PC-3 (cell line): Measurements from ENCODE around the gene ZSWIM4. TPM values are rescaled to one million over a fixed set of nuclear protein-coding genes. Genes with fewer than 3 reads are reported as not detected.

Experiments
- ATAC-seq: fragments of 200-7000 bp; cut with Tn5 transposase; 2 replicates; pipeline ENCODE4 v1.9.1; 2020; ENCODE audit warnings: mild to moderate bottlenecking, moderate library complexity
- BruUV-seq: library from RNA; stranded (reverse); fragments of 400-500 nt; replicated peaks from 2 replicates; lab custom pipeline; 2021; lab: Mats Ljungman, UMichigan
- CTCF ChIA-PET: fragments of 300-600 bp; sonication (Branson Sonifier 250); formaldehyde crosslinking; loops from one replicate; lab custom pipeline; 2022; ENCODE audit warnings: antibody characterized with exemption; lab: Charles Lee
- POLR2A ChIA-PET: fragments of 300-600 bp; sonication (Branson Sonifier 250); formaldehyde crosslinking; loops from one replicate; lab custom pipeline; 2022; ENCODE audit warnings: antibody characterized with exemption; ENCODE audit not compliant: unreplicated experiment; lab: Charles Lee
- DNase-seq: peaks from one replicate; pipeline ENCODE4 v3.0.0-alpha.2; 2015
- H2AFZ ChIP-seq: fragments of 300-600 bp; sonication (generic); 2 replicates; pipeline ENCODE4 v1.6.0; 2016; ENCODE audit warnings: antibody characterized with exemption, low read length
- H3F3A ChIP-seq: fragments of 300-600 bp; sonication (generic); one replicate; pipeline ENCODE4 v1.6.0; 2017; ENCODE audit warnings: antibody characterized with exemption, low read length, control low read depth, mild to moderate bottlenecking; ENCODE audit not compliant: unreplicated experiment
- H3K27ac ChIP-seq: fragments of 300-600 bp; sonication (generic); 2 replicates; pipeline ENCODE4 v1.5.1; 2016; ENCODE audit warnings: mild to moderate bottlenecking, low read length
- H3K27me3 ChIP-seq: fragments of 300-600 bp; sonication (generic); 2 replicates; pipeline ENCODE4 v1.6.1; 2016; ENCODE audit warnings: low read length, mixed read lengths
- H3K36me3 ChIP-seq: fragments of 300-600 bp; sonication (generic); 2 replicates; pipeline ENCODE4 v1.6.1; 2016; ENCODE audit warnings: low read depth, mixed run types, low read length, mixed read lengths
- H3K4me1 ChIP-seq: fragments of 300-600 bp; sonication (generic); 2 replicates; pipeline ENCODE4 v1.5.1; 2016; ENCODE audit warnings: low read length; ENCODE audit not compliant: insufficient read depth
- H3K4me2 ChIP-seq: fragments of 300-600 bp; sonication (generic); 2 replicates; pipeline ENCODE4 v1.6.0; 2016; ENCODE audit warnings: low read length
- H3K4me3 ChIP-seq: fragments of 300-600 bp; sonication (generic); 2 replicates; pipeline ENCODE4 v1.5.1; 2016; ENCODE audit warnings: mild to moderate bottlenecking, low read length, mixed read lengths
- H3K79me2 ChIP-seq: fragments of 300-600 bp; sonication (generic); 2 replicates; pipeline ENCODE4 v1.6.1; 2017; ENCODE audit warnings: low read length, mixed read lengths
- H3K9ac ChIP-seq: fragments of 300-600 bp; sonication (generic); 2 replicates; pipeline ENCODE4 v1.6.0; 2016; ENCODE audit warnings: mild to moderate bottlenecking, low read length
- H3K9me2 ChIP-seq: fragments of 300-600 bp; sonication (generic); replicated peaks from 2 replicates; pipeline ENCODE4 v1.6.1; 2016; ENCODE audit warnings: mixed run types, low read length, mixed read lengths
- H3K9me3 ChIP-seq: fragments of 300-600 bp; sonication (generic); 2 replicates; pipeline ENCODE4 v1.6.1; 2016; ENCODE audit warnings: low read length, mixed read lengths
- H4K20me1 ChIP-seq: fragments of 300-600 bp; sonication (generic); 2 replicates; pipeline ENCODE4 v1.6.1; 2016; ENCODE audit warnings: low read length, mixed read lengths
- EZH2 ChIP-seq: fragments of 300-600 bp; sonication (generic); IDR thresholded peaks from one replicate; pipeline ENCODE4 v1.6.1; 2017; ENCODE audit warnings: antibody characterized with exemption, mild to moderate bottlenecking, low read length; ENCODE audit not compliant: unreplicated experiment
- EZH2phosphoT487 ChIP-seq: fragments of 300-600 bp; sonication (generic); IDR thresholded peaks from 2 replicates; pipeline ENCODE4 v1.6.1; 2018; ENCODE audit warnings: mild to moderate bottlenecking, antibody characterized with exemption, low read length, borderline replicate concordance
- intact Hi-C: fragments of 100-400 bp; cut with micrococcal nuclease; formaldehyde crosslinking; loops from 2 replicates; pipeline ENCODE4 v1.9.0; 2023
- total RNA-seq: library from RNA; depleted of rRNA; stranded (reverse); fragments of >200 nt; gene quantifications from 2 replicates; pipeline ENCODE4 v1.2.3, GENCODE V29; 2014
- TF ChIP-seq, protein P1 (sequence below): fragments of 300-600 bp; sonication (generic); conservative IDR thresholded peaks from 2 replicates; pipeline ENCODE4 v1.5.1; 2017; ENCODE audit warnings: antibody characterized with exemption, low read depth, mild to moderate bottlenecking, low read length

Gene ZSWIM4
- total RNA-seq, 1 experiment from 2014 or later = 8.0 TPM

GRCh38 chr19:13764101-13764807 lies 31.0 kb upstream of the ZSWIM4 start, which contains the start of gene MRI1:
TSS of gene MRI1 (plus strand) at chr19:13764522. CDS start at chr19:13764589, 67 bp downstream.
- H3K9me2 ChIP-seq = no peaks in the 10 kb centered on the region
- peak within 1 kb of the TSS; percentile 97 for H3K9ac ChIP-seq
- H3F3A ChIP-seq = no peaks in the 10 kb centered on the region
- ATAC-seq (peak; percentile 80), DNase-seq (peak; percentile 55)
- H3K27me3 ChIP-seq = no peaks in the 10 kb centered on the region
- H2AFZ ChIP-seq = peak within 1 kb of the TSS; percentile 97
- peaks cover 16% of the 10 kb centered on the region; the same call in 1 of the 2 replicates for H3K36me3 ChIP-seq
- H3K79me2 ChIP-seq = peaks cover 43% of the 10 kb centered on the region
- TF ChIP-seq EZH2phosphoT487 = no peak
- TF ChIP-seq, protein P1, sequence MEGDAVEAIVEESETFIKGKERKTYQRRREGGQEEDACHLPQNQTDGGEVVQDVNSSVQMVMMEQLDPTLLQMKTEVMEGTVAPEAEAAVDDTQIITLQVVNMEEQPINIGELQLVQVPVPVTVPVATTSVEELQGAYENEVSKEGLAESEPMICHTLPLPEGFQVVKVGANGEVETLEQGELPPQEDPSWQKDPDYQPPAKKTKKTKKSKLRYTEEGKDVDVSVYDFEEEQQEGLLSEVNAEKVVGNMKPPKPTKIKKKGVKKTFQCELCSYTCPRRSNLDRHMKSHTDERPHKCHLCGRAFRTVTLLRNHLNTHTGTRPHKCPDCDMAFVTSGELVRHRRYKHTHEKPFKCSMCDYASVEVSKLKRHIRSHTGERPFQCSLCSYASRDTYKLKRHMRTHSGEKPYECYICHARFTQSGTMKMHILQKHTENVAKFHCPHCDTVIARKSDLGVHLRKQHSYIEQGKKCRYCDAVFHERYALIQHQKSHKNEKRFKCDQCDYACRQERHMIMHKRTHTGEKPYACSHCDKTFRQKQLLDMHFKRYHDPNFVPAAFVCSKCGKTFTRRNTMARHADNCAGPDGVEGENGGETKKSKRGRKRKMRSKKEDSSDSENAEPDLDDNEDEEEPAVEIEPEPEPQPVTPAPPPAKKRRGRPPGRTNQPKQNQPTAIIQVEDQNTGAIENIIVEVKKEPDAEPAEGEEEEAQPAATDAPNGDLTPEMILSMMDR = 0 out of 2 replicates have a peak, but pooled peaks have one; percentile 13
- no peak for TF ChIP-seq EZH2
- peak within 1 kb of the TSS; percentile 96 for H3K4me3 ChIP-seq
- no peaks in the 10 kb centered on the region for H3K9me3 ChIP-seq
- intact Hi-C loops = no loop called here
- BruUV-seq = TSS peak; percentile 97
- peak within 1 kb of the TSS; percentile 41; the same call in 1 of the 2 replicates for H3K27ac ChIP-seq
- ChIA-PET CTCF (interaction anchor here (1.1 kb wide), 1 partner anchor 98 kb away, joined by 5 read pairs; no protein-coding TSS in a partner anchor), POLR2A (interaction anchor here (0.6 to 0.7 kb wide), 2 partner anchors 19 to 75 kb away, joined by 3 read pairs; no protein-coding TSS in a partner anchor)
- peak within 1 kb of the TSS; percentile 98 for H3K4me2 ChIP-seq
- no peaks in the 10 kb centered on the region for H4K20me1 ChIP-seq
- H3K4me1 ChIP-seq = peaks cover 10% of the 10 kb centered on the region; the same call in 1 of the 2 replicates

DNA sequence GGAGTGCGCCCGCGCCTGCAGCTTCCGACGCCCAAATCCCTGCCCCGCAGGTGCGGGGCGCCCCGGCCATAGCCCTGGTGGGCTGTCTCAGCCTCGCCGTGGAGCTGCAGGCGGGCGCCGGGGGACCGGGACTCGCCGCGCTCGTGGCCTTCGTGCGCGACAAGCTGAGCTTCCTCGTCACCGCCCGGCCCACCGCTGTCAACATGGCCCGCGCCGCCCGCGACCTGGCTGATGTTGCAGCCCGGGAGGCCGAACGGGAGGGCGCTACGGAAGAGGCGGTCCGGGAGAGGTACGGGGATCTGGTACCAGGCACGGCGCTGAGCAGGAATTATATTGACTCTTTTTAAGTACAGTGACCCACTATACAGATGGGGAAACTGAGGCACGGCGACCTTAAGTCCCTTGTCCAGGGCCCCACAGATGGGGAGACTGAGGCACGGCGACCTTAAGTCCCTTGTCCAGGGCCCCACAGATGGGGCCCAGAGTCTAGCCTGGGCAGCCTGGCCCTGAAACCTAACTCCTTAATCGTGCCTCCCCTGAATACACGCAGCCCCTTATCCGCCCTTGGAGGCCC lies 30.3 kb upstream of the ZSWIM4 start:
- H3K4me2 ChIP-seq = peak overlapping the region; percentile 88
- ATAC-seq (peak; percentile 53), DNase-seq (peak; percentile 23)
- BruUV-seq = no TSS peak
- intact Hi-C loops = no loop called here
- no peaks in the 10 kb centered on the region for H3K27me3 ChIP-seq
- peak overlapping the region; percentile 96 for H3K4me3 ChIP-seq
- H3K36me3 ChIP-seq = peaks cover 16% of the 10 kb centered on the region; the same call in 1 of the 2 replicates
- CTCF ChIA-PET = interaction anchor here (1.1 kb wide), 1 partner anchor 97 kb away, joined by 5 read pairs; no protein-coding TSS in a partner anchor
- no peak overlapping the region for H3K27ac ChIP-seq
- H4K20me1 ChIP-seq = no peaks in the 10 kb centered on the region
- H3F3A ChIP-seq = no peaks in the 10 kb centered on the region
- peaks cover 10% of the 10 kb centered on the region; the same call in 1 of the 2 replicates for H3K4me1 ChIP-seq
- no peaks in the 10 kb centered on the region for H3K9me3 ChIP-seq
- POLR2A ChIA-PET = interaction anchor here (0.6 to 0.7 kb wide), 2 partner anchors 18 to 74 kb away, joined by 3 read pairs; no protein-coding TSS in a partner anchor
- peaks cover 43% of the 10 kb centered on the region for H3K79me2 ChIP-seq
- TF ChIP-seq, protein P1 = no peak
- no peak for TF ChIP-seq EZH2
- TF ChIP-seq EZH2phosphoT487 = no peak
- H2AFZ ChIP-seq = peak overlapping the region; percentile 56
- peak overlapping the region; percentile 97 for H3K9ac ChIP-seq
- no peaks in the 10 kb centered on the region for H3K9me2 ChIP-seq
